Measurements from ENCODE around the gene LSM12. TPM values are rescaled to one million over a fixed set of nuclear protein-coding genes. Genes with fewer than 3 reads are reported as not detected.
"Not testable (repeated sequence)": the region's sequence is repeated elsewhere in the genome, so short reads cannot be mapped to it uniquely, and the experiment has no call there.

The LSM12 gene
- total RNA-seq, 4 donors from 2014 or later, result 41.3 to 47.2 (median 43.8) TPM

- Histone ChIP-seq H3K27ac (peak overlapping the region in 1 of 3 donors; percentile 26), H3K4me1 (peaks cover 13 to 23% of the 10 kb centered on the region in 2 donors), H3K36me3 (no peaks in the 10 kb centered on the region), H3K9me3 (no peaks in the 10 kb centered on the region), H3K4me3 (replicated peaks in 1 of 3) (no peak overlapping the region), H3K27me3 (no peaks in the 10 kb centered on the region)
- peak; percentile 47 to 63 for DNase-seq
- TF ChIP-seq CTCF (IDR thresholded peaks at IDR 0.05) (no peak), POLR2A (IDR thresholded peaks at IDR 0.05) (no peak)
- intact Hi-C loops (cut with DNase I), result no loop called here
- 68 to 76% methylated on average over 13 to 16 of the region's 16 CpGs for WGBS, 2 donors
Observed at GRCh38 chr17:44102849-44103622, 36.6 kb upstream of the LSM12 start.

- peaks cover 23 to 24% of the 10 kb centered on the region in 2 donors for H3K4me1 ChIP-seq
- H3K4me3 ChIP-seq (replicated peaks in 1 of 3); H3K36me3 ChIP-seq; H3K9me3 ChIP-seq; intact Hi-C loops (cut with DNase I); H3K27ac ChIP-seq; DNase-seq; H3K27me3 ChIP-seq: not testable (repeated sequence)
- WGBS, 2 donors, result 77 to 81% methylated on average over 5 to 6 of the region's 6 CpGs
Observed at GRCh38 chr17:44101858-44102257, 35.4 kb upstream of the LSM12 start.

GRCh38 chr17:44097110-44097958 lies 30.9 kb upstream of the LSM12 start:
- Histone ChIP-seq H3K36me3 (peaks cover 13% of the 10 kb centered on the region in 2 donors), H3K9me3 (no peaks in the 10 kb centered on the region), H3K4me1 (peaks cover 35 to 41% of the 10 kb centered on the region in 2 donors), H3K27me3 (no peaks in the 10 kb centered on the region), H3K4me3 (replicated peaks in 1 of 3) (no peak overlapping the region), H3K27ac (peak overlapping the region; percentile 50 to 89 (median 83))
- intact Hi-C loops (cut with DNase I), result no loop called here
- WGBS, 2 donors, result 28 to 67% methylated on average over 5 to 9 of the region's 13 CpGs
- TF ChIP-seq CTCF (IDR thresholded peaks at IDR 0.05) (no peak), POLR2A (IDR thresholded peaks at IDR 0.05) (no peak)
- DNase-seq, result peak; percentile 90 to 91

- peak in 1 of 2 donors; percentile 5 for TF ChIP-seq POLR2A (IDR thresholded peaks at IDR 0.05)
- no peak for TF ChIP-seq CTCF (IDR thresholded peaks at IDR 0.05)
- intact Hi-C loops (cut with DNase I), result no loop called here
- no peak overlapping the region for H3K4me3 ChIP-seq (replicated peaks in 1 of 3)
- H3K4me1 ChIP-seq, result peaks cover 32 to 41% of the 10 kb centered on the region in 2 donors
- H3K27me3 ChIP-seq, result no peaks in the 10 kb centered on the region
- WGBS, 2 donors, result 26% methylated on average over 12 of the region's 12 CpGs
- H3K27ac ChIP-seq, result peak overlapping the region; percentile 82 to 89 (median 83)
- DNase-seq, result peak; percentile 64 to 66
- H3K9me3 ChIP-seq, result no peaks in the 10 kb centered on the region
- H3K36me3 ChIP-seq, result peaks cover 27% of the 10 kb centered on the region in 2 donors
Observed at GRCh38 chr17:44095647-44096496, 29.4 kb upstream of the LSM12 start.

GRCh38 chr17:44095388-44095646 lies 28.8 kb upstream of the LSM12 start:
- H3K36me3 ChIP-seq, result peaks cover 31 to 33% of the 10 kb centered on the region in 2 donors
- DNase-seq, result no peak
- intact Hi-C loops (cut with DNase I), result no loop called here
- H3K4me1 ChIP-seq, result peaks cover 32 to 41% of the 10 kb centered on the region in 2 donors
- no peaks in the 10 kb centered on the region for H3K27me3 ChIP-seq
- no peak overlapping the region for H3K4me3 ChIP-seq (replicated peaks in 1 of 3)
- 35 to 41% methylated on average over 2 of the region's 2 CpGs for WGBS, 2 donors
- peak overlapping the region in 2 of 3 donors; percentile 83 to 89 for H3K27ac ChIP-seq
- no peak for TF ChIP-seq CTCF (IDR thresholded peaks at IDR 0.05)
- no peak for TF ChIP-seq POLR2A (IDR thresholded peaks at IDR 0.05)
- no peaks in the 10 kb centered on the region for H3K9me3 ChIP-seq

All from thyroid gland (tissue), 4 donors.